ENCODE measurements around the gene P3H4.

Gene P3H4

GRCh38 chr17:41775394-41776226, 36.1 kb downstream of the P3H4 start:
- H3K27ac ChIP-seq (ENCODE audit: low read depth, low read length), result peak overlapping the region; percentile 58; the same call in 1 of the 2 replicates
- no peak overlapping the region for H3K4me3 ChIP-seq (ENCODE audit: low read depth, low read length)
- H3K36me3 ChIP-seq (ENCODE audit: control insufficient read depth, insufficient read depth, low read length), result peaks cover 15% of the 10 kb centered on the region
- no peaks in the 10 kb centered on the region for H3K27me3 ChIP-seq (ENCODE audit: control insufficient read depth, insufficient read depth, low read length)
- peaks cover 49% of the 10 kb centered on the region for H3K4me1 ChIP-seq (ENCODE audit: control insufficient read depth, insufficient read depth, low read length)
- H3K9ac ChIP-seq (ENCODE audit: low read length), result peak overlapping the region; percentile 56
- H3K9me3 ChIP-seq (ENCODE audit: control insufficient read depth, insufficient read depth, low read depth, low read length), result no peaks in the 10 kb centered on the region

- no peaks in the 10 kb centered on the region for H3K27me3 ChIP-seq (ENCODE audit: control insufficient read depth, insufficient read depth, low read length)
- no peak overlapping the region for H3K9ac ChIP-seq (ENCODE audit: low read length)
- H3K27ac ChIP-seq (ENCODE audit: low read depth, low read length), result peak overlapping the region; percentile 25; the same call in 1 of the 2 replicates
- peak overlapping the region; percentile 2; the same call in 1 of the 2 replicates for H3K4me3 ChIP-seq (ENCODE audit: low read depth, low read length)
- peaks cover 33% of the 10 kb centered on the region for H3K36me3 ChIP-seq (ENCODE audit: control insufficient read depth, insufficient read depth, low read length)
- H3K4me1 ChIP-seq (ENCODE audit: control insufficient read depth, insufficient read depth, low read length), result peaks cover 49% of the 10 kb centered on the region
- no peaks in the 10 kb centered on the region for H3K9me3 ChIP-seq (ENCODE audit: control insufficient read depth, insufficient read depth, low read depth, low read length)
Observed at GRCh38 chr17:41773731-41774193, 38.0 kb downstream of the P3H4 start.

- Histone ChIP-seq H3K4me3 (ENCODE audit: low read depth, low read length) (no peak overlapping the region), H3K27ac (ENCODE audit: low read depth, low read length) (peak overlapping the region; percentile 25; the same call in 1 of the 2 replicates), H3K27me3 (ENCODE audit: control insufficient read depth, insufficient read depth, low read length) (no peaks in the 10 kb centered on the region), H3K9ac (ENCODE audit: low read length) (peak overlapping the region; percentile 31), H3K4me1 (ENCODE audit: control insufficient read depth, insufficient read depth, low read length) (peaks cover 48% of the 10 kb centered on the region), H3K9me3 (ENCODE audit: control insufficient read depth, insufficient read depth, low read depth, low read length) (no peaks in the 10 kb centered on the region), H3K36me3 (ENCODE audit: control insufficient read depth, insufficient read depth, low read length) (peaks cover 38% of the 10 kb centered on the region)
Observed at GRCh38 chr17:41773190-41773588, 38.6 kb downstream of the P3H4 start.

- H3K9me3 ChIP-seq (ENCODE audit: control insufficient read depth, insufficient read depth, low read depth, low read length), result no peaks in the 10 kb centered on the region
- peak overlapping the region; percentile 31 for H3K9ac ChIP-seq (ENCODE audit: low read length)
- H3K27ac ChIP-seq (ENCODE audit: low read depth, low read length), result peak overlapping the region; percentile 49; the same call in 1 of the 2 replicates
- H3K4me1 ChIP-seq (ENCODE audit: control insufficient read depth, insufficient read depth, low read length), result peaks cover 43% of the 10 kb centered on the region
- H3K27me3 ChIP-seq (ENCODE audit: control insufficient read depth, insufficient read depth, low read length), result no peaks in the 10 kb centered on the region
- peaks cover 41% of the 10 kb centered on the region for H3K36me3 ChIP-seq (ENCODE audit: control insufficient read depth, insufficient read depth, low read length)
- 0 out of 2 replicates have a peak overlapping the region, but pooled peaks have one; percentile 5 for H3K4me3 ChIP-seq (ENCODE audit: low read depth, low read length)
Observed at GRCh38 chr17:41772586-41773189, 39.1 kb downstream of the P3H4 start.

- Histone ChIP-seq H3K9ac (ENCODE audit: low read length) (peak overlapping the region; percentile 21), H3K27ac (ENCODE audit: low read depth, low read length) (peak overlapping the region; percentile 49; the same call in 1 of the 2 replicates)
Observed at GRCh38 chr17:41772218-41772585, 39.5 kb downstream of the P3H4 start.

GRCh38 chr17:41771389-41772206, 40.2 kb downstream of the P3H4 start:
- Histone ChIP-seq H3K9ac (ENCODE audit: low read length) (no peak overlapping the region), H3K9me3 (ENCODE audit: control insufficient read depth, insufficient read depth, low read depth, low read length) (no peaks in the 10 kb centered on the region), H3K36me3 (ENCODE audit: control insufficient read depth, insufficient read depth, low read length) (peaks cover 51% of the 10 kb centered on the region), H3K27me3 (ENCODE audit: control insufficient read depth, insufficient read depth, low read length) (no peaks in the 10 kb centered on the region), H3K27ac (ENCODE audit: low read depth, low read length) (no peak overlapping the region), H3K4me1 (ENCODE audit: control insufficient read depth, insufficient read depth, low read length) (peaks cover 35% of the 10 kb centered on the region), H3K4me3 (ENCODE audit: low read depth, low read length) (no peak overlapping the region)

More at GRCh38 chr17:41772218-41772585, 39.5 kb downstream of the P3H4 start:
- Histone ChIP-seq H3K4me1 (ENCODE audit: control insufficient read depth, insufficient read depth, low read length) (peaks cover 39% of the 10 kb centered on the region), H3K4me3 (ENCODE audit: low read depth, low read length) (0 out of 2 replicates have a peak overlapping the region, but pooled peaks have one; percentile 5), H3K27me3 (ENCODE audit: control insufficient read depth, insufficient read depth, low read length) (no peaks in the 10 kb centered on the region), H3K9me3 (ENCODE audit: control insufficient read depth, insufficient read depth, low read depth, low read length) (no peaks in the 10 kb centered on the region), H3K36me3 (ENCODE audit: control insufficient read depth, insufficient read depth, low read length) (peaks cover 46% of the 10 kb centered on the region)

- peaks cover 63% of the 10 kb centered on the region for H3K36me3 ChIP-seq (ENCODE audit: control insufficient read depth, insufficient read depth, low read length)
Observed at GRCh38 chr17:41769985-41770384, 41.8 kb downstream of the P3H4 start.

GRCh38 chr17:41769346-41769862, 42.3 kb downstream of the P3H4 start:
- peaks cover 22% of the 10 kb centered on the region for H3K4me1 ChIP-seq (ENCODE audit: control insufficient read depth, insufficient read depth, low read length)
- no peaks in the 10 kb centered on the region for H3K27me3 ChIP-seq (ENCODE audit: control insufficient read depth, insufficient read depth, low read length)
- H3K36me3 ChIP-seq (ENCODE audit: control insufficient read depth, insufficient read depth, low read length), result peaks cover 69% of the 10 kb centered on the region
- no peak overlapping the region for H3K4me3 ChIP-seq (ENCODE audit: low read depth, low read length)
- H3K9ac ChIP-seq (ENCODE audit: low read length), result no peak overlapping the region
- H3K27ac ChIP-seq (ENCODE audit: low read depth, low read length), result no peak overlapping the region
- H3K9me3 ChIP-seq (ENCODE audit: control insufficient read depth, insufficient read depth, low read depth, low read length), result no peaks in the 10 kb centered on the region

More at GRCh38 chr17:41769985-41770384, 41.8 kb downstream of the P3H4 start:
- no peak overlapping the region for H3K27ac ChIP-seq (ENCODE audit: low read depth, low read length)
- H3K9ac ChIP-seq (ENCODE audit: low read length), result no peak overlapping the region
- no peaks in the 10 kb centered on the region for H3K9me3 ChIP-seq (ENCODE audit: control insufficient read depth, insufficient read depth, low read depth, low read length)
- no peak overlapping the region for H3K4me3 ChIP-seq (ENCODE audit: low read depth, low read length)
- no peaks in the 10 kb centered on the region for H3K27me3 ChIP-seq (ENCODE audit: control insufficient read depth, insufficient read depth, low read length)
- H3K4me1 ChIP-seq (ENCODE audit: control insufficient read depth, insufficient read depth, low read length), result peaks cover 22% of the 10 kb centered on the region

- Histone ChIP-seq H3K4me3 (ENCODE audit: low read depth, low read length) (no peak overlapping the region), H3K36me3 (ENCODE audit: control insufficient read depth, insufficient read depth, low read length) (peaks cover 72% of the 10 kb centered on the region), H3K27ac (ENCODE audit: low read depth, low read length) (no peak overlapping the region), H3K9me3 (ENCODE audit: control insufficient read depth, insufficient read depth, low read depth, low read length) (no peaks in the 10 kb centered on the region), H3K27me3 (ENCODE audit: control insufficient read depth, insufficient read depth, low read length) (no peaks in the 10 kb centered on the region), H3K9ac (ENCODE audit: low read length) (no peak overlapping the region), H3K4me1 (ENCODE audit: control insufficient read depth, insufficient read depth, low read length) (peaks cover 20% of the 10 kb centered on the region)
Observed at GRCh38 chr17:41768682-41769288, 43.0 kb downstream of the P3H4 start.

GRCh38 chr17:41767324-41768042, 44.3 kb downstream of the P3H4 start:
- Histone ChIP-seq H3K36me3 (ENCODE audit: control insufficient read depth, insufficient read depth, low read length) (peaks cover 81% of the 10 kb centered on the region), H3K27ac (ENCODE audit: low read depth, low read length) (no peak overlapping the region), H3K9me3 (ENCODE audit: control insufficient read depth, insufficient read depth, low read depth, low read length) (no peaks in the 10 kb centered on the region), H3K9ac (ENCODE audit: low read length) (no peak overlapping the region), H3K27me3 (ENCODE audit: control insufficient read depth, insufficient read depth, low read length) (no peaks in the 10 kb centered on the region), H3K4me1 (ENCODE audit: control insufficient read depth, insufficient read depth, low read length) (peaks cover 10% of the 10 kb centered on the region), H3K4me3 (ENCODE audit: low read depth, low read length) (no peak overlapping the region)

Measured in HUES6 (cell line).